ENCODE data around the gene SHLD1. TPM values are rescaled to one million over a fixed set of nuclear protein-coding genes. Genes with fewer than 3 reads are reported as not detected.

Gene SHLD1
- total RNA-seq, 1 donor from 2014 or later = 7.1 TPM

GRCh38 chr20:5864428-5864827, 114.2 kb downstream of the SHLD1 start:
- Mint-ChIP-seq H3K27ac (ENCODE audit: unreplicated experiment) (no peak overlapping the region), H3K4me1 (ENCODE audit: unreplicated experiment) (peaks cover 7% of the 10 kb centered on the region)

DNA sequence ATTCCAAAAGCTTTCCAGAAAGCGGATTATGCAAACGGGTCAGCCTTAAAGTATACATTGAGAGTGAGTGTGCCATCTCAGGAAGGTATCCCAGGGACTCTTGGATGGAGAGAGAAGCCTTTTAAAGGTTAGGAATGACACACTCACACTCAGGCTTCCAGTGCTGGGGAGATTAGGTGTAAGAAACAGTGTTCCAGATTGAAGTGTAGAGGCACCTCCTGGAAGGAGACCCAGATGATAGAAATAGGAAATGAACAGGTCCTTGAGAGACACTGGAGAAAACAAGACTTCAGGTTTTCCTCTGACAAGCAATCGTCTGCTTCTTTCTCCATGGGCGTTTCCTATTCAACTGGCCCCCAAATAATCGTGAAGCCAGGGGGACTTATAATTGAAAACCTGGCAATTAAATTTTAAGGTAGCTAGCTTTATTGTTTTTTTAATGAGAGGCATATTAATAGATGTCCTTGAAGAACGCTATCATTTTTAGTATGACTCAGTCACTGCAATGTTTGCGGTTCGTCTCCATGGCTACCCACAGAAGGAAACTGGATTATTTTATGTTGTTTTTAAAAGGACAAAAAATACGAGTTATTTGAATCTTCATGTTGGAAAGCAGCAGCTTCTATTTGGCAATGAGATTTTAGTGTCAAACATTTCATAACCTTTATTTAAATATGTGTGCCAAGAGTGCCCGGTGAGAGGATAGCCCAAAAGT, 114.8 kb downstream of the SHLD1 start:
- no peaks in the 10 kb centered on the region for H3K36me3 Mint-ChIP-seq (ENCODE audit: low read depth, unreplicated experiment)
- DNase-seq (ENCODE audit: low spot score) = no peak
- H3K9me3 Mint-ChIP-seq (ENCODE audit: unreplicated experiment) = no peaks in the 10 kb centered on the region
- H3K27ac Mint-ChIP-seq (ENCODE audit: unreplicated experiment) = no peak overlapping the region
- no peaks in the 10 kb centered on the region for H3K27me3 Mint-ChIP-seq (ENCODE audit: unreplicated experiment)
- H3K4me1 Mint-ChIP-seq (ENCODE audit: unreplicated experiment) = peaks cover 7% of the 10 kb centered on the region
- no peak overlapping the region for H3K4me3 Mint-ChIP-seq (ENCODE audit: unreplicated experiment)
- no peak for TF ChIP-seq CTCF (IDR thresholded peaks at IDR 0.05; ENCODE audit: unreplicated experiment)

More at GRCh38 chr20:5864428-5864827, 114.2 kb downstream of the SHLD1 start:
- no peak for TF ChIP-seq CTCF (IDR thresholded peaks at IDR 0.05; ENCODE audit: unreplicated experiment)
- H3K4me3 Mint-ChIP-seq (ENCODE audit: unreplicated experiment) = no peak overlapping the region
- H3K36me3 Mint-ChIP-seq (ENCODE audit: low read depth, unreplicated experiment) = no peaks in the 10 kb centered on the region
- no peak for DNase-seq (ENCODE audit: low spot score)
- H3K27me3 Mint-ChIP-seq (ENCODE audit: unreplicated experiment) = no peaks in the 10 kb centered on the region
- no peaks in the 10 kb centered on the region for H3K9me3 Mint-ChIP-seq (ENCODE audit: unreplicated experiment)

GRCh38 chr20:5865604-5866003, 115.4 kb downstream of the SHLD1 start:
- Mint-ChIP-seq H3K36me3 (ENCODE audit: low read depth, unreplicated experiment) (no peaks in the 10 kb centered on the region), H3K9me3 (ENCODE audit: unreplicated experiment) (no peaks in the 10 kb centered on the region), H3K4me3 (ENCODE audit: unreplicated experiment) (no peak overlapping the region), H3K4me1 (ENCODE audit: unreplicated experiment) (peaks cover 7% of the 10 kb centered on the region), H3K27ac (ENCODE audit: unreplicated experiment) (no peak overlapping the region), H3K27me3 (ENCODE audit: unreplicated experiment) (no peaks in the 10 kb centered on the region)
- no peak for TF ChIP-seq CTCF (IDR thresholded peaks at IDR 0.05; ENCODE audit: unreplicated experiment)
- no peak for DNase-seq (ENCODE audit: low spot score)

DNA sequence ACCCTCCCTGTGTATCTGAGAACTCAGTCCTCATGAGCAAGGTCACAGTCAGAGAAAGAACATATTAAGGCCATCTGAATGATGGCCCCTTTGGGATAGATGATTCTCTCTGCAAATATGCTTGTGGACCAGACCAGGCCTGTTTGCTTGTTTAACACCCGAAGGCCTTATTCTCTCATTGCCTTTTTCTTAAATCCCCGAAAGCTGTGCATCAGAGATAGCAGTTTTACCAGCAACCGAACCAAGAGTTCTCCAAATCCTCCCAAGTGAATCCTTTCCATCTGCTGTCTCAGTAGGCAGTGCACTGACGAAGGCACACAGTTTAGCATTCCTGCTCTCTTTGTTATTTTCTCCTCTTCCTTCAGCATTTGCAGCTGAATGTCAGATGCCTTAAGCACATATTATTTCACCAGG, 120.4 kb downstream of the SHLD1 start:
- H3K4me1 Mint-ChIP-seq (ENCODE audit: unreplicated experiment) = peaks cover 2% of the 10 kb centered on the region
- no peaks in the 10 kb centered on the region for H3K27me3 Mint-ChIP-seq (ENCODE audit: unreplicated experiment)
- H3K4me3 Mint-ChIP-seq (ENCODE audit: unreplicated experiment) = no peak overlapping the region
- TF ChIP-seq CTCF (IDR thresholded peaks at IDR 0.05; ENCODE audit: unreplicated experiment) = no peak
- no peak overlapping the region for H3K27ac Mint-ChIP-seq (ENCODE audit: unreplicated experiment)
- H3K9me3 Mint-ChIP-seq (ENCODE audit: unreplicated experiment) = no peaks in the 10 kb centered on the region
- no peak for DNase-seq (ENCODE audit: low spot score)
- no peaks in the 10 kb centered on the region for H3K36me3 Mint-ChIP-seq (ENCODE audit: low read depth, unreplicated experiment)
